Testis (tissue), 3 donors: Measurements from ENCODE around the gene ABCB8. TPM values are rescaled to one million over a fixed set of nuclear protein-coding genes. Genes with fewer than 3 reads are reported as not detected.
"Not testable (repeated sequence)": the region's sequence is repeated elsewhere in the genome, so short reads cannot be mapped to it uniquely, and the experiment has no call there.

Experiments used
- DNase-seq: peaks from one replicate; pipeline ENCODE4 v3.0.0-alpha.2; 2019
- H3K27ac ChIP-seq, 2 donors: fragments of 200-600 bp; sonication (generic); one replicate each; pipeline ENCODE4 v1.5.1; 2019
- H3K27me3 ChIP-seq: fragments of 200-600 bp; sonication (generic); one replicate; pipeline ENCODE4 v1.5.1; 2019
- H3K36me3 ChIP-seq: fragments of 200-600 bp; sonication (generic); one replicate; pipeline ENCODE4 v1.5.1; 2017; ENCODE audit warnings: low read depth; ENCODE audit errors: missing control alignments
- H3K4me1 ChIP-seq: fragments of 200-600 bp; sonication (generic); one replicate; pipeline ENCODE4 v1.5.1; 2019
- H3K4me3 ChIP-seq, 2 donors: fragments of 200-600 bp; sonication (generic); one replicate each; pipeline ENCODE4 v1.5.1; 2017 to 2019
- H3K9me3 ChIP-seq: fragments of 200-600 bp; sonication (generic); one replicate; pipeline ENCODE4 v1.5.1; 2017
- POLR2A ChIP-seq: fragments of 450-650 bp; IDR thresholded peaks from one replicate; pipeline ENCODE4 v1.6.1; 2017; ENCODE audit warnings: antibody characterized with exemption, mild to moderate bottlenecking, moderate library complexity
- WGBS, 2 donors: methylation state at CpG; one replicate each; pipeline ENCODE4 v1.1.5; 2018; 5-methylcytosine and 5-hydroxymethylcytosine counted together
- intact Hi-C: fragments of 100-400 bp; cut with DNase I; formaldehyde crosslinking; loops from one replicate; pipeline ENCODE4 v1.15.1; 2023; ENCODE audit warnings: low total_unique reads
- polyA plus RNA-seq: library from polyadenylated mRNA; stranded (reverse); fragments of 350-450 nt; fragmentation: Illumina TruSeq; extraction: RNeasy Lipid Tissue Mini Kit (QIAGEN cat#74804); gene quantifications from one replicate; pipeline ENCODE4 v1.2.3, GENCODE V29; 2014; ENCODE audit warnings: low read depth, low replicate concordance; ENCODE audit not compliant: insufficient read depth
- total RNA-seq, 2 donors: library from RNA; depleted of rRNA; stranded (reverse); fragments of >200 nt; gene quantifications; one replicate each; pipeline ENCODE4 v1.2.3, GENCODE V29; 2016
- TF ChIP-seq, protein P1 (sequence below), 3 experiments: fragments of 450-650 bp in 2 of 3; fragments of 200-600 bp in 1 of 3; sonication (generic) in 1 of 3; IDR thresholded peaks; one replicate each; pipeline ENCODE4 v1.5.1; 2016 to 2019; ENCODE audit warnings: antibody characterized with exemption in 3 of 3, mild to moderate bottlenecking in 2 of 3, moderate library complexity in 1 of 3

Gene ABCB8
- total and polyA plus RNA-seq, 3 donors from 2014 or later, result 34.9 to 76.8 (median 59.6) TPM

DNA sequence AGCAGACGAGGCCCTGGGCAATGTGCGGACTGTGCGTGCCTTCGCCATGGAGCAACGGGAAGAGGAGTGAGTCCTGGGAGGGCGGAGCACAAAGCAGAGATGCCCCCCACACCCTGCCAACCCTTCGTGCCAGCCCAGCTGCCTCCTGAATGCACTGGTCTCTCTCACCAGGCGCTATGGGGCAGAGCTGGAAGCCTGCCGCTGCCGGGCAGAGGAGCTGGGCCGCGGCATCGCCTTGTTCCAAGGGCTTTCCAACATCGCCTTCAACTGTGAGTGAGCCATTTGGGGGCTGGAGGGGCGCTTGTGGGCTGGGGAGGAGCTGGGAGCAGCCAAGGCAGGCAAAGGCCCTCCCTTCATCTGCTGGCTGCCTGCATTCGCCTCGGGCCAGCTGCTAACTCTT is 7.7 kb downstream of the ABCB8 start:
- no peak for DNase-seq
- H3K9me3 ChIP-seq, result no peaks in the 10 kb centered on the region
- H3K4me1 ChIP-seq, result peaks cover 19% of the 10 kb centered on the region
- intact Hi-C loops, result no loop called here
- no peak overlapping the region for H3K4me3 ChIP-seq
- H3K27me3 ChIP-seq, result no peaks in the 10 kb centered on the region
- TF ChIP-seq POLR2A, result no peak
- 95 to 98% methylated on average over 16 to 17 of the region's 17 CpGs for WGBS, 2 donors
- H3K27ac ChIP-seq, result no peak overlapping the region
- H3K36me3 ChIP-seq, result no peaks in the 10 kb centered on the region

DNA sequence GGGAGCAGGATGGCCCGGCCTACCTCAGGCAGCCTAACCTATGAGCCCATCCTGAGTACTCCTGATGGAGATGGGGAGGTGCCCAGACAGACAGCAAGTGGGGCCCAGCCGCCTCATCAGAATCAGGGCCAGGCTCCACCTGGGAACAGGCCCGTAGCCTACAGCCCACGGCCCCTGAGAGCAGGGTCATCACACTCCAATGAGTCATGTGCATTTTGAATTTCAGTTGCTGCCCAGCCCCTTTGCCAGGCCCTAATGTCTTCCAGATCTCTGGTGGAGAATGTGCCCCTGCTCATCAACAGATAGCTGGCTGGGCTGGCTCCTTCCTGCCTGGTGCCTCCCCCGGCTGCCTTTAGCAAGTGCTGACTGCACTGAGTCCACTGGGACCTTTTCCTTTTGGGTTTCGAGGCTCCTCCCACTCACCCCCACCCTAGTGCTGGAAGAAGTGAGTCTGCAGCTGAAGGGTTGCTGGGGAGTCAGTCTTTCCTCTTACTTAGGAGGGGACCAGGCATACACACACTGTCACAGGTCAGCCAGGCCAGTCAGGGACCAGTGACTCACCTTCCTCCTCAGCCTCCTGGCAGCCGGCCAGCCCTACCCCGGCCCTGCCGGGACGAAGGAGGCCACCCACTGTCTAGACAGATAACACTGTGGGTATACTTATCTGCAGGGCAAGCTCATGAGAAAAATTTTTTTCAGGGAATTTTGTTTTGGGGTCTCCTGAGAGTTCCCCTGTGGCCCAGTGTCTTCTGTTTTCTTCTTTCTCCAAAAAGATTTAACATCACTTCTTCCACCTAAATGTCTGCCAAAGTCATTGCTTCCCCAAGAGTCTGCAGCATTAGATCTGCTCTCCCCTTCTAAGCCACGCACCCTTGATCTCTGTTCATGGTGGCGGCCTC is 10.9 kb downstream of the ABCB8 start:
- Histone ChIP-seq H3K27ac (peak overlapping the region; percentile 1 to 69), H3K4me3 (no peak overlapping the region), H3K9me3 (no peaks in the 10 kb centered on the region), H3K27me3 (no peaks in the 10 kb centered on the region), H3K4me1 (peaks cover 19% of the 10 kb centered on the region), H3K36me3 (no peaks in the 10 kb centered on the region)
- TF ChIP-seq, protein P1, sequence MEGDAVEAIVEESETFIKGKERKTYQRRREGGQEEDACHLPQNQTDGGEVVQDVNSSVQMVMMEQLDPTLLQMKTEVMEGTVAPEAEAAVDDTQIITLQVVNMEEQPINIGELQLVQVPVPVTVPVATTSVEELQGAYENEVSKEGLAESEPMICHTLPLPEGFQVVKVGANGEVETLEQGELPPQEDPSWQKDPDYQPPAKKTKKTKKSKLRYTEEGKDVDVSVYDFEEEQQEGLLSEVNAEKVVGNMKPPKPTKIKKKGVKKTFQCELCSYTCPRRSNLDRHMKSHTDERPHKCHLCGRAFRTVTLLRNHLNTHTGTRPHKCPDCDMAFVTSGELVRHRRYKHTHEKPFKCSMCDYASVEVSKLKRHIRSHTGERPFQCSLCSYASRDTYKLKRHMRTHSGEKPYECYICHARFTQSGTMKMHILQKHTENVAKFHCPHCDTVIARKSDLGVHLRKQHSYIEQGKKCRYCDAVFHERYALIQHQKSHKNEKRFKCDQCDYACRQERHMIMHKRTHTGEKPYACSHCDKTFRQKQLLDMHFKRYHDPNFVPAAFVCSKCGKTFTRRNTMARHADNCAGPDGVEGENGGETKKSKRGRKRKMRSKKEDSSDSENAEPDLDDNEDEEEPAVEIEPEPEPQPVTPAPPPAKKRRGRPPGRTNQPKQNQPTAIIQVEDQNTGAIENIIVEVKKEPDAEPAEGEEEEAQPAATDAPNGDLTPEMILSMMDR (IDR thresholded peaks at IDR 0.05), result no peak
- TF ChIP-seq POLR2A, result no peak
- intact Hi-C loops, result no loop called here
- DNase-seq, result peak; percentile 74
- WGBS, 2 donors, result 31 to 41% methylated on average over 8 to 12 of the region's 12 CpGs

DNA sequence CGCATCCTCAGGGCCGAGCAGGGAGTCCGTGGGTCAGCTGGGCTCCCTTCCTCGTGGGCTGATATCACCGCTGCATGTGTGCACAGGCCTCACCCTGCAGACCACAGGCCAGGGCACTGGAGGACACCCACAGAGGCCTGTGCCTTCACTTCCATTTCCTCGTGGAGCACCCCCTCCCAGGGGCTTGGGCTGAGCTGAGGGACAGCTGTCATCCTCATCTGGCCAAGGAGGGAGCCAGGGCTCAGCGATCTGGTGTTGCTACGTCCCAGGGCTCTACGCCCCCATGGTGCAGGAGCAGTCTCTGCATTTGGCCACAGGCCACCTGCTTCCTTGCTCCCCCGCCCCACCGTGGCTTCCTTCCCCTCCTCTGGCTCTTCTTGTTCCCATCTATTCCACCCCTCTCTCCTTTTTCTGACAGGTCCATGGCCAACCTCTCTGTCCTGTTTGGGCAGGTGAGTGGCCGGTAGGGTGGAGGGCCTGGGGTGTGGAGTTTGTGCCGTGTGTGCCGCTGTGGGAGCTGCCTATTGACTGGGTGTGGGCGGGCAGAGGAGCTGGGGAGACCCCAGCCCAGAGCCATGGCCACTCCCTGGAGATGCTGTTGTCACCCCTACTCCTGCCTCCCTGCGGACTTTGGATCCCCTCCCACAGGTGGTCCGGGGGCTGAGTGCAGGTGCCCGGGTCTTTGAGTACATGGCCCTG is 11.7 kb downstream of the ABCB8 start:
- intact Hi-C loops, result no loop called here
- no peak for DNase-seq
- Histone ChIP-seq H3K4me3 (no peak overlapping the region), H3K9me3 (no peaks in the 10 kb centered on the region), H3K27me3 (no peaks in the 10 kb centered on the region), H3K27ac (peak overlapping the region in 1 of 2 donors; percentile 69), H3K4me1 (peaks cover 19% of the 10 kb centered on the region), H3K36me3 (no peaks in the 10 kb centered on the region)
- 53 to 61% methylated on average over 10 to 18 of the region's 18 CpGs for WGBS, 2 donors
- TF ChIP-seq POLR2A, result no peak
- TF ChIP-seq, protein P1 (IDR thresholded peaks at IDR 0.05), result no peak

DNA sequence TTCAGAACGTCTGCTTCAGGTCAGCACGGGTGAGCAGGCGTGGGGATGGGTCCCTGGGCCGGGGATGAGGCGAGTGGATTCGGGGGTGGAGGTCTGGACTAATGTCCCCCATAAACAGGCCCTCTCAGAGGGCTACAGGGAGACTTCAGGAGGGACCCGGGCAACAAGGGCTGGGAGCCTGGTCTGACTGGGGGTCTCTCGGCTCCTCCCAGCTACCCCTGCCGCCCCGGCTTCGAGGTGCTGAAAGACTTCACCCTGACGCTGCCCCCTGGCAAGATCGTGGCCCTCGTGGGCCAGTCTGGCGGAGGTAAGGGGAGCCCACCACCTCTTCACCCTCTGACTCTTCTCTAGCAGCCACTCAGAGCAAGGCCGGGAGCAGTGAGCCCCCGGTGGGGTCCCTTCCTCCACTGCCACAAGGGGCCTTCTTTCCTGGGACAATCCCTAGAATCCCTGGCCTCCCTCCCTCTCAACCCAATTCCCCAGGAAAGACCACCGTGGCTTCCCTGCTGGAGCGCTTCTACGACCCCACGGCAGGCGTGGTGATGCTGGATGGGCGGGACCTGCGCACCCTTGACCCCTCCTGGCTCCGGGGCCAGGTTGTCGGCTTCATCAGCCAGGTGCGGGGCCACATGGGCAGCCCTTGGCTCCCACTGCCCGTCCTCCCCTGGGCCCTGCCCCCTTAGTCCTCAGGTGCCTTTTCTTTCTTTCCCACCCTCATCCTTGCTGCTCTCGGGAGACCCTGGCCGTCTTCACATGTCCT is 12.5 kb downstream of the ABCB8 start:
- no peak overlapping the region for H3K27ac ChIP-seq
- H3K4me1 ChIP-seq, result peaks cover 19% of the 10 kb centered on the region
- TF ChIP-seq POLR2A, result no peak
- TF ChIP-seq, protein P1 (IDR thresholded peaks at IDR 0.05), result no peak
- no peaks in the 10 kb centered on the region for H3K27me3 ChIP-seq
- no peaks in the 10 kb centered on the region for H3K9me3 ChIP-seq
- H3K36me3 ChIP-seq, result no peaks in the 10 kb centered on the region
- DNase-seq, result no peak
- 90 to 96% methylated on average over 11 to 30 of the region's 30 CpGs for WGBS, 2 donors
- intact Hi-C loops, result no loop called here
- H3K4me3 ChIP-seq, result no peak overlapping the region

DNA sequence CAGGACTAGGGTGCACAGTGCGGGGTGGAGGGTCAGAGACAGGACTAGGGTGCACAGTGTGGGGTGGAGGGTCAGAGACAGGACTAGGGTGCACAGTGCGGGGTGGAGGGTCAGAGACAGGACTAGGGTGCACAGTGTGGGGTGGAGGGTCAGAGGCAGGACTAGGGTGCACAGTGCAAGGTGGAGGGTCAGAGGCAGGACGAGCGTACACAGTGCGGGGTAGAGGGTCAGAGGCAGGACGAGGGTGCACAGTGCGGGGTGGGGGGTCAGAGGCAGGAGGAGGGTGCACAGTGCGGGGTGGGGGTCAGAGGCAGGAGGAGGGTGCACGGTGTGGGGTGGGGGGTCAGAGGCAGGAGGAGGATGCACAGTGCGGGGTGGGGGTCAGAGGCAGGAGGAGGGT is 15.2 kb downstream of the ABCB8 start:
- 91 to 94% methylated on average over 10 of the region's 10 CpGs for WGBS, 2 donors
- H3K4me1 ChIP-seq, result peaks cover 17% of the 10 kb centered on the region

More for the DNA sequence above, 15.2 kb downstream of the ABCB8 start:
- H3K4me3 ChIP-seq, H3K27ac ChIP-seq, H3K9me3 ChIP-seq, DNase-seq, H3K27me3 ChIP-seq, intact Hi-C loops, H3K36me3 ChIP-seq: not testable (repeated sequence)
